Mammary epithelial cell (primary cell): ENCODE measurements around the gene PRCP.

ENCODE experiments used
- CTCF ChIP-seq, 2 donors: IDR thresholded peaks in 1 of 2; conservative IDR thresholded peaks in 1 of 2; 2 replicates each; pipeline ENCODE4 v1.5.1; 2011 to 2012; ENCODE audit warnings: inconsistent platforms in 2 of 2, low read length in 2 of 2, mild to moderate bottlenecking in 2 of 2, control low read depth in 1 of 2, low read depth in 1 of 2; ENCODE audit not compliant: insufficient read depth in 1 of 2; ENCODE audit errors: extremely low read depth in 1 of 2
- EZH2 ChIP-seq: IDR thresholded peaks from 2 replicates; pipeline ENCODE4 v1.6.1; 2012; ENCODE audit warnings: low read length, inconsistent platforms, borderline replicate concordance

DNA sequence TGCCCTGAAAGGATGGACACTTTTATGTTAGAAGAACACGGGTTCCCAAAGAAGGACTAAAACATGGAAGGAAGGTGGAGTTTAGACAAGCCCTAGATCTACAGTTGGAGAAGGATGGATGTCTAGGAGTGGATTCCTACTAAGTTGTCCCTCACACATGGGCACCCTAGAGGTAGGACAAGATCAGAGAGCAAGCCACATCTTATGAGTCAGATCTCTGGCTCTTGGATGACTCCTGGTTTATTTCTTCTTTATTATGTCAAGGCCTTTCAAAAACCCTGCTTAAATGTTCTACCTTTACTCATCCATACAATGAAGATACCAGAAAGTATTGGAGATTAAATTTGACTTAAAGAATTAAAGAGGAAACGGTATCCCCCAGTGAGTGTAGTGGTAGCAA, 34.4 kb downstream of the PRCP start:
- TF ChIP-seq CTCF (conservative IDR thresholded peaks at IDR 0.05 in 1 of 2, IDR thresholded peaks at IDR 0.05 in 1 of 2; ENCODE audit: extremely low read depth in 1 of 2, insufficient read depth in 1 of 2, low read depth in 1 of 2, low read length in 2 of 2) (no peak), EZH2 (no peak)
